NCI-H1048 (cell line): ENCODE results near the gene PEX11G.
A peak's percentile ranks its signal among the peaks of the same experiment; 100 is the strongest.

Experiments used
- DNase-seq: peaks from one replicate; lab custom pipeline; 2025; lab: John Stamatoyannopoulos, UW

Gene PEX11G

GRCh38 chr19:7521551-7522071 lies 32.8 kb upstream of the PEX11G start:
- DNase-seq, result no peak

DNA sequence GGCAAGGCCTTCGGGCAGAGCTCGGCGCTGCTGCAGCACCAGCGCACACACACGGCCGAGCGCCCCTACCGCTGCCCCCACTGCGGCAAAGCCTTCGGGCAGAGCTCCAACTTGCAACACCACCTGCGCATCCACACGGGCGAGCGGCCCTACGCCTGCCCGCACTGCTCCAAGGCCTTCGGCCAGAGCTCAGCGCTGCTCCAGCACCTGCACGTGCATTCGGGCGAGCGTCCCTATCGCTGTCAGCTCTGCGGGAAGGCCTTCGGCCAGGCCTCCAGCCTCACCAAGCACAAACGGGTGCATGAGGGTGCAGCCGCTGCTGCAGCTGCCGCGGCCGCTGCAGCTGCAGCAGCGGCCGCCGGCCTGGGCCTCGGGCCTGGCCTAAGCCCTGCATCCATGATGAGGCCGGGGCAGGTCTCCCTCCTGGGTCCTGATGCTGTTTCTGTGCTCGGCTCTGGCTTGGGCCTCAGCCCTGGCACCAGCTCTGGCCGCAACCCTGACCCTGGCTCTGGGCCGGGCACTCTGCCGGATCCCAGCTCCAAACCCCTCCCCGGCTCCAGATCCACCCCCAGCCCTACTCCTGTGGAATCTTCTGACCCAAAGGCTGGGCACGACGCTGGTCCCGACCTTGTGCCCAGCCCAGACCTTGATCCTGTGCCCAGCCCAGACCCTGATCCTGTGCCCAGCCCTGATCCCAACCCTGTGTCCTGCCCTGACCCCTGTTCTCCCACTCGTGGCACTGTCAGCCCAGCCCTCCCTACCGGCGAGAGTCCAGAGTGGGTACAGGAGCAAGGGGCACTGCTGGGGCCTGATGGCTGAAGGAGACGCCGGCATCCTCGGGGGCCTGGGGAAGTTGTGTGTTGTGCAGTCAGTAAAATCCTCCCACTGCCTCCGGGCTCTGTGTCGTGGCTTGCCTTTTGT lies 31.6 kb upstream of the PEX11G start:
- DNase-seq, result no peak

- DNase-seq, result no peak
Measured at GRCh38 chr19:7519361-7520130, 30.7 kb upstream of the PEX11G start.

GRCh38 chr19:7516878-7517277 lies 28.0 kb upstream of the PEX11G start:
- no peak for DNase-seq

DNA sequence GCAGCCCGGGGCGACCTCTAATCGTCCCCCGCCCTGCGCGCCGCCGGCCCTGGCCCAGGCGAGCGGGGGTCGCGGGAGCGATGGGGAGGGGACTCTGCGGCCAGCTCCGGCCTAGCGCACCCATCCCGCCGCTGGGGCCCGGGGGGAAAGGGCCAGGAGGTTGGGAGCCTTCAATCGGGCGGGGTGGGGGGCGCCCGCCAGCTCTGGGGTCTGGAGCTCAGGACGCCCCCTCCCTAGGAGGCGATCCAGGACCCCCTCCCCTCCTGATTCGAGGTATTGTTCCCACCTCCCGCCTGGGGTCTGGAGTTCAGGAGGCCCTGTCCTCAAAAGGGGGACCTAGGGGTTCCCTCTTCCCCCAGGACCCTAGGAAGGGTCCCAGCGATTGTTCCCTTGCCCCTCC lies 27.5 kb upstream of the PEX11G start:
- DNase-seq, result no peak

DNA sequence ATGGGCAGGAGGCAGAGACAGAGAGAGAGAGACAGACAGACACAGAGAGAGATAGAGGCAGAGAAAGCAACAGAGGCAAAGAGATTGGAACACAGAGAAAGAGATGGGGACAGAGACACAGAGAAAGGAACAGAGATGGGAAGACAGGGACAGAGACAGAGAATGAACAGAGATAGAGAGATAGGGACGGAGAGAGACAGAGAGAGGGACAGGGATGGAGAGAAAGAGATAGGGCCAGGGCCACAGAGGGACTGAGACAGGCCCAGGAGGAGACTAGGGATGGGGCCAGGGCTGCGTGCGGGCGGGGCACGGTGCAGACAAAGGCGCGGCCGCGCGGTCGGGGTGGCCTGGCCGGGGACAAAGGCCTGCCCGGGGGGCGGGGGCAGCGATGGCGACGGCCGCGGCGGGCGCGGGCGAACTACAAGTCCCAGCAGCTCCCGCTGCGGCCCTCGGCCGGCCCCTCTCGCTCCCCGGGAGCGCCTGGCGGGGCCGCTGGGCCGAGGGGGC lies 26.9 kb upstream of the PEX11G start, which contains the start of gene ZNF358:
Gene ZNF358 (plus strand): TSS at position 459 of the 507 bp plus-strand sequence. CDS start 3,140 bp downstream, outside the sequence.
- no peak for DNase-seq

GRCh38 chr19:7515110-7515644 lies 26.3 kb upstream of the PEX11G start:
- DNase-seq, result no peak

DNA sequence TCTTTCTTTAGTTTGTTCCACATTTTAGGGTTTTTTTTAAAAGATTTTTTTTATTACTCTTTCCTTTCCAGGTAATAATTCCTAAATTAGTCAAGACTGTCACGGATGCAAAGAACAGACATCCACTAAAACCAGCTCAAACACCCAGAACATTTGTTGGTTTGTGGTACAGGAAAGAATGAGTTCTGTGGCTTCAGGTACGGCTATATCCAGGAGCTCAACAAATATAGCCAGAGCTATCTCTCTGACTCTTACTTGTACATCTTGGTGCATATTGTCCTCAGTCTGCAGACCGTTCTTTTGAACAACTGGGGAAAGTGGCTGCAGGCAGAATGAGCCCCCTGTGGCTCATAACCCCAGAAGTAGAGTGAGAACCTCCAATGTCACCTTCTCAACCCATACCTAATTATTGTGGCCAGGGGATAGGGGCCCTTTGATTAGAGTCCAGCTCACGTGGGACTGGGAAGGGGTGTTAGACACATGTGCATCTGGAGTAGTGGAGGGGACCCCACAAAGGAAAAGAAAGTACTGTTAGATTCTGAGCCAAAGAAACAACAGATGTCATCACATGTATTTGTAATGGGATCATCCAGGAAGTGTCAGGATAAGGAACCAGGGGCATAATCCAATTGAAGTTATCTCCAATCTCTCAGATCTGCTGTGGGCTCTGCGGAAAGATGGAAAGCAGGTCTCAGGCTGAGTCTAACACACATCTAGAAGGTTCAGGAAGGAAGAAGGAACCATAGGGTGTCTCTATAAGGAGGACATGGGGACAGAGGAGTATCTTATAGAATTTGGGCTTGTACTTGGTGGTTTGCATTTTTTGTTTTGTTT lies 25.2 kb upstream of the PEX11G start:
- DNase-seq, result no peak

GRCh38 chr19:7512400-7512851 lies 23.6 kb upstream of the PEX11G start:
- DNase-seq, result no peak

- no peak for DNase-seq
Measured at GRCh38 chr19:7509625-7510024, 20.8 kb upstream of the PEX11G start.

DNA sequence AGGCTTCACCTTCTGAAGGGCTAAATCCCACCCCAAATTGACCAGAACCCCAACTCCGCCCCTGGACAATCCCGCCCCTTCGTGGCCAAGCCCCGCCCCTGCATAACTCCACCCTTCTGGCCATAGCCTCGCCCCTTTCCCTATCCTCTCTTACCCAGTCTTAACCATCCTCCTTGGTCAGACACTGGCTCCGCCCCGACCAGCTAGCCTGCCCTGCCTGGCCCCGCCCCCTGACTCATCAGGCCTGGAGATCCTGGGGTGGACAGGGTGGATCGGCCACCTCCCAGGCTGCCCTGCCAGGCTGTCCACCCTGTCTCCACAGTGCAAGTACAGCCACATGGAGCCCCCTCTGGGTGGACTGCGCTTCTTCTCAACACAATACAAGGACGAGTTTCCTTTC lies 19.0 kb upstream of the PEX11G start:
- no peak for DNase-seq

- DNase-seq, result peak; percentile 62
Measured at GRCh38 chr19:7506385-7507328, 17.8 kb upstream of the PEX11G start.

- DNase-seq, result peak; percentile 62
Measured at GRCh38 chr19:7505682-7506384, 17.0 kb upstream of the PEX11G start.

- no peak for DNase-seq
Measured at GRCh38 chr19:7505288-7505681, 16.4 kb upstream of the PEX11G start.

DNA sequence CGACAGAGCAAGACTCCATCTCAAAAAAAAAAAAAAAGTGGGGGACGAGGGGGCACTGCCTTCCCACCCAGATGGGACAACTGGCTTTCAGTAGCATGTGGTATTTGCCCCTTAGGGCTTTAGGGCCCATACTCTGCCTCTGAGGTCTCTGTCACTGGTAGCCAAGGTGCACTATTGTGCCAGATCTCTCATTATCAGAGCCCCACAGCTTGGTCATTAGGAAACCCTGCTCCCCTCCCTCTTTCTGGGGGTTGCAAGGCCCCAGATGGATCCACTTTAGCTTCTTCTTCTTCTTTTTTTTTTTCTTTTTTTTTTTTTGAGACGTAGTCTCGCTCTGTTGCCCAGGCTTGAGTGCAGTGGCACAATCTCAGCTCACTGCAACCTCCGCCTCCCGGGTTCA lies 15.8 kb upstream of the PEX11G start:
- no peak for DNase-seq

DNA sequence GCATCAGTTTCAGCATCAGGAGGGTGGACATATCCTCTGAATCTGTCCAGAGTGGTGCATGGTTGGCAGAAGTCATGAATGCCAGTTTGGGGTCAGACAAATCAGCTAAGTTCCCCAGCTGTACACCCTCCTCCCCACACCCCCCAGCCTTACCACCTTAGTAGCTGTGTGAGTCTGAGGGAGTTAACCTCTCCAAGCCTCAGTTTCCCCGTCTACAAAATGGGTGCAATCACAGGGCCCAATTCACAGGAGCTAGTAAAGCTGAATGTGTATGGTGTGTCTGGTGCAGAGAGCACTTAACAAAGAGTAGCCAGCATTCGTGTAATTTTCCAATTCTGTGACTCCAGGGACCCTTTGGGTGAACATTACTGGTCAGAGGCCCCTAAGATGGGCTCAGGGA lies 13.7 kb upstream of the PEX11G start:
- DNase-seq, result no peak

DNA sequence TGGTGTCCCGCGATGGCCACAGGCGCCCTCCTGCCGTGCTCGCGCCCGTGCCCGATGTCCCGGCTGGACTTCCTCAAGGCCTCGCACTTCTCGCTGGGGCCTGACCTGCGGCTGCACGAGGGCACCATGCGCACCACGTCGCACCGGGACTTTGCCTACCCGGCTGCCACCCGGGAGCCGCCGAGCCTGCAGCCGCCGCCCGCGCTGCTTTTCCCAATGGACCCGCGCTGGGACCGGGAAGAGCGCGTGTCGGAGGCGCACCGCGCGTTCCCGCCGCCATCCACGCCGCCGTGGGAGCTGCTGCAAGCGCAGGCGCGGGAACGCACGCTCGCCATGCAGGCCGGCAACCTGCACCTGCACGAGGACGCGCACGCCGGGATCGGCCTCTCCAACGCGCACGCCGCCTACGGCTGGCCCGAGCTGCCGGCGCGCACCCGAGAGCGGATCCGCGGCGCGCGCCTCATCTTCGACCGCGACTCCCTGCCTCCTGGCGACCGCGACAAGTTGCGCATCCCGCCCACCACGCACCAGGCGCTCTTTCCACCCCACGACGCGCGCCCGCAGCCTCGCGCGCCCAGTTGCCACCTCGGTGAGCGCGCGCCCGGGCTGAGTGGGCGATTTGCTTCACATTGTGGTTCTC lies 12.1 kb upstream of the PEX11G start:
- DNase-seq, result peak; percentile 79

GRCh38 chr19:7497292-7497691 lies 8.5 kb upstream of the PEX11G start:
- no peak for DNase-seq
